GM04503 (cell line): ENCODE results near the gene ODR4.
"Not testable (repeated sequence)": the region's sequence is repeated elsewhere in the genome, so short reads cannot be mapped to it uniquely, and the experiment has no call there.

Experiments used
- DNase-seq: peaks from one replicate; pipeline ENCODE4 v3.0.0-alpha.2; 2012; ENCODE audit warnings: low read depth

The ODR4 gene

GRCh38 chr1:186421446-186421845 lies 45.8 kb downstream of the ODR4 start:
- no peak for DNase-seq

- no peak for DNase-seq
Observed at GRCh38 chr1:186424539-186424938, 48.9 kb downstream of the ODR4 start.

- no peak for DNase-seq
Observed at GRCh38 chr1:186426118-186426517, 50.5 kb downstream of the ODR4 start.

DNA sequence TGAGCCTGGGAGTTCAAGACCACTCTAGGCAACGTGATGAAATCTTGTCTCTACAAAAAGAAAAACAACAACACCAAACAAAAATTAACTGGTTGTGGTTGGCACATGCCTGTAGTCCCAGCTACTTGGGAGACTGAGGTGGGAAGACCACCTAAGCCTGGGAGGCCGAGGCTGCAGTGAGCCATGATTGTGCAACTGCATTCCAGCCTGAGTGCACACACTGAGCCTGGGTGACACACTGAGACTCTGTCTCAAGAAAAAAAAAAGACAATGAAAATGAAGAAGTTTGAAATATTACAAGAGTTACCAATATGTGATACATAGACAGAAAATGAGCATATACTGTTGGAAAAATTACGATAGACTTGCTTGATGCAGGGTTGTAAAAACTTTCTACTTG lies 53.4 kb downstream of the ODR4 start:
- DNase-seq = no peak

- no peak for DNase-seq
Observed at GRCh38 chr1:186435336-186435735, 59.7 kb downstream of the ODR4 start.

DNA sequence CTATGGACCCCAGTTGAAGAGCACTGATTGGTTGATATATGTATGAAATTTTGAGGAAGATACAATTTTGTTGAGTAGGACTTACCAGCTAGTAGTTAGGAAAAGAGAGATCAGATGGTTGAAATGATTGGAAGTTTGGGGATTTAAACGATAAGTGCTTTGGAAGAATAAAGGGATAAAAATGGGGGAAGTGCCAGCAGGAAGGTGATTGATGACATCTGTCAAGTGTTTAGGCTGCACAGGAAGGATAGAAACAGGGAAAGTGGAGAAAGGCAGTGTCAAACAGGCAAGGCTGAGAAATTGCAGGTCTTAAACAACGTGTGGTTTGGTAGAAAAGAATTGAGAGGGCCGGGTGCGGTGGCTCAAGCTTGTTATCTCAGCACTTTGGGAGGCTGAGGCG lies 62.9 kb downstream of the ODR4 start:
- DNase-seq = no peak

GRCh38 chr1:186440584-186440983 lies 64.9 kb downstream of the ODR4 start:
- no peak for DNase-seq

GRCh38 chr1:186442651-186443375 lies 67.2 kb downstream of the ODR4 start:
- no peak for DNase-seq

- no peak for DNase-seq
Observed at GRCh38 chr1:186443638-186444037, 68.0 kb downstream of the ODR4 start.

GRCh38 chr1:186446152-186446551 lies 70.5 kb downstream of the ODR4 start:
- DNase-seq = no peak

DNA sequence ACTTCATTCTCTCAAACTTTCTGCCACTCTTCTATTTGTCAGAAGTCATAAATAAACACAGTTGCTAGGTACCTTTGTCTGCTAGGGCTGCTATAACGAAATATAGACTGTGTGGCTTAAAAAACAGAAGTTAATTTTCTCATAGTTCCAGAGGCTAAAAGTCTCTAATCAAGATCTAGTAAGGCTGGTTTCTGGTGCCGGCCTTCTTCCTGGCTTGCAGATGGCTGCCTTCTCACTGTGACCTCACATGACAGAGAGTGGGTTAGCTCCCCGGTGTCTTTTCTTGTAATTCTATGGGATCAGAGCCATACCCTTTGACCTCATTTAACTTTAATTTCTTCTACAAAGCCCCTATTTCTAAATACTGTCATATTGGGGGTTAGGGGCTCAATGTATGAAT lies 79.3 kb downstream of the ODR4 start:
- no peak for DNase-seq

- DNase-seq = no peak
Observed at GRCh38 chr1:186456729-186457255, 81.2 kb downstream of the ODR4 start.

GRCh38 chr1:186459161-186459560 lies 83.5 kb downstream of the ODR4 start:
- DNase-seq = not testable (repeated sequence)

GRCh38 chr1:186461014-186461413 lies 85.4 kb downstream of the ODR4 start, which contains the start of gene PDC:
PDC (minus strand) TSS chr1:186461114; CDS start chr1:186449459, 11,655 bp downstream.
- DNase-seq = no peak

GRCh38 chr1:186463511-186463910 lies 87.9 kb downstream of the ODR4 start:
- no peak for DNase-seq

- no peak for DNase-seq
Observed at GRCh38 chr1:186463926-186464325, 88.3 kb downstream of the ODR4 start.

- not testable (repeated sequence) for DNase-seq
Observed at GRCh38 chr1:186465491-186465890, 89.9 kb downstream of the ODR4 start.

- DNase-seq = no peak
Observed at GRCh38 chr1:186465946-186466345, 90.3 kb downstream of the ODR4 start.
